ENCODE data around the gene ATXN3L.

GRCh38 chrX:13307041-13307440 lies 12.8 kb downstream of the ATXN3L start:
- TF ChIP-seq FOXP2 (optimal IDR thresholded peaks at IDR 0.05; ENCODE audit: borderline replicate concordance, extremely low read depth, extremely low read length, insufficient read depth), result no peak
- no peak for TF ChIP-seq REST (IDR thresholded peaks at IDR 0.05; ENCODE audit: insufficient read depth in 1 of 2, low read depth in 2 of 2, low read length in 2 of 2)
